GM08714 (cell line): ENCODE data around the gene OPN3.

Source experiments
- H3K4me3 ChIP-seq: fragments of 200-500 bp; sonication (Bioruptor generic); 2 replicates; pipeline ENCODE4 v1.5.1; 2014; ENCODE audit warnings: mild to moderate bottlenecking, low read length, inconsistent platforms
- ZNF274 ChIP-seq: IDR thresholded peaks from 2 replicates; pipeline ENCODE4 v1.6.1; 2012; ENCODE audit warnings: mild to moderate bottlenecking, low read depth, low read length

The OPN3 gene

DNA sequence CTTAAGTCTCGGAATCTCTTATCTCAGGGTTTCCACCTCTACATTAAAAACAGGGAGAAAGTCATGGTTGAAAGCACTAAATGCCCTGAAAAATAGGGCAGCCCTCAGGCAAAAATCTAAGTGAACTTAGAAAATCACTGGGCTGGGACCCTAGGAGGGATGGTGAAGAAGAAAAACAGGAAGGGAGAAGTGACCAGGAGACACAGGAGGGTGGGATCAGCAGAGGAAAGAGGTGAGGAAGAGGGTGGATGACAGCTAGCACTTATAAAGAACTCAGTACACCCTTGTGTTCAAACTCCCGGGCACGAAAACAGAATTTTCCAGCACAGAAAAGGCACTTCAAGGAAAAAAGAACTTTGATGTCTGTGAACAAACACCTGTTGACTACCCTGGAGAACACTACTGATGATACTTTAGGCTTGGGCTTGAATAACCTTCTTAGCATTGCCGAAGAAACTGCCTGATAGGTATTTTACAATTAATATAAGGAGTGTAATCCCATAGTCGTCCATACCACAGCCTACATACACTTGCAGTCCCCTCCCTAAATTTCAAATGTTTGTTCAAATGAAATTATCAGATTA, 2.0 kb downstream of the OPN3 start:
- TF ChIP-seq ZNF274 = no peak
- H3K4me3 ChIP-seq = peak overlapping the region; percentile 87

DNA sequence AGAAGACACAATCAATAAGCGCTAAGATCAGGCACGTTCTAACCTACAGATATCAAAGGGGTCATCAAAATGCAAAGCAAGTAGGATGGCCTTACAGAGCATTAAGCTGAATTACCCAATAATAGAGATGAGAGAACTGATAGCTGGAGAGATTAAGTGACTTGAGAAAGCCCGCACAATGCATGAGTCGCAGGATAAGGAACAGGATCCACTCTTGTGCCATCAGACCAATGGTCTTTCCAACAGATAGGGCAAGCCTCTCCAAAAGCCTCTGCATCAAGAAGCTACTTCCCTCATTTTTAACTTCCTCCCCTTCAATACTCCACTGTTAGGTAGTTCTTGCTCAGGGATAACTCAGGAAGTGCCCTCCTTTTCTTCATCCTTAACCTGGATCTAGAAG, 2.6 kb downstream of the OPN3 start:
- H3K4me3 ChIP-seq = peak overlapping the region; percentile 87
- TF ChIP-seq ZNF274 = no peak

DNA sequence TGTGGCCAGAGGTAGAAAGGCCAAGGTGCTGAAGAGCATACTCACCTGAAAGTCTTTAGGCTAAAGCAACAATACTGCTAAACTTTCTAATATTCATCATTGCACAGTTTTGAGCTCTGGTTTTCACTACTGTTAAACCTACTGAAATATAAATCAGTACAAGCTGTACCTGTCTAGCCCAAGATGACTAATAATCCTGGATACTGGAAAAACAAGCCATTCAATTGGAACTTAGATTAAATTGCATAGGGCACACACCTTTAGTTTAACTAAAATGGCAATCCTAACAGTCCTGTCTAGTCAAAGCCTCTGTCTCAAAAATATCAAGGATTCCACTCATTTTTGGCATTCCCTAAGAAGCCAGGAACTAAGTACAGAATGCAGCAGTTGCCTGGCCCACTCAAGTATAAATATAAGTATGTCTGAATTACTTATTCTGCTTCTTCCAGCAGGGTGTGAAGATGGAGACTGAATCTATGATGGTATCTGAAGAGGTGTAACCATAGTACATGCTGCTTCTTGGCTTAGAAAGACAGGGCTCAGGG, 3.1 kb downstream of the OPN3 start:
- peak overlapping the region; percentile 87 for H3K4me3 ChIP-seq

DNA sequence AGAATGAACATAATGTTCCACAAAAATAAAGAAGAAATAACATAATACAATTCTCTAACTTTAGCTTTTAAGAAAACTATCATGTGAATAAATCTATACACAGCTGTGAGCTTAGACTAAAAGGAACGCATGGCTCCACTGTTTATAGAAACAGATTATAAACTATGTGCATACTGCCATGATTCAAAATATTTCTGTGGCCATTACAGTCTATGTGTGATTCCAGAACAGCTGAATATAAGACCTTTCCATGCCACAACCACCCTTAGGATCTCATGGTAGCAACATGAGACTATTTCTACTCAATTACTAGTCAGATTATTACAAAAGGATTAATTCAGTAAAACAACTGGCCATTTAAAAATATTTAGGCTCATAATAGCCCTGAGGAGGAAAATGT, 3.9 kb downstream of the OPN3 start:
- H3K4me3 ChIP-seq = no peak overlapping the region
- TF ChIP-seq ZNF274 = no peak

More for the DNA sequence above, 3.1 kb downstream of the OPN3 start:
- no peak for TF ChIP-seq ZNF274

DNA sequence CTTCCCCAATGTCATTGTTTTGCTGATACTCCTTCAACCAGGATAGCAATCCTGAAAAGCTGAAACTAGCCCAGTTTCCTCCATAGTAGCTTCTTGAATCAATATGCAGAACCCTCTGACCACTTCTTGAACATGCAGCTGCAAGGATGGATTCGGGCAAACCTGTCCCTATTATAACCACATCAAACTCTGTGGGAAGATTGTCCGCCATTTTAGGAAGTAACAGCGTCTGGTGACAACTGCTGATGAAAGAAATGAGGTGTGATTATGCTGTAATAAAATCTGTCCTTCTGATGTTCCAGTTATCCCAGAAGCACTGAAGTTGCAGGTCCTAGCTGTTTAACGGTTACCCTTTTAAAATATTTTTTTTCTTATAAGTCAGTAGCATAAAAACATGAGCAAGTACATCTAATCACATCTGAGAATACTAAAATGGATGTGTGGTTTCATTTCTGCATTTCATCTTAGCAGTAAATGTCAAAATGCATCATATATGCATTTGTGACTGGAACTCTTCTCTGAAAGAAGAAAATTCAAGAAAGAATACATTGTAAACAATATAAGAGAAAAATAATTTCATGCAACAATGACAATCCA, 4.5 kb downstream of the OPN3 start:
- TF ChIP-seq ZNF274 = no peak
- peak overlapping the region; percentile 6; the same call in 1 of the 2 replicates for H3K4me3 ChIP-seq

DNA sequence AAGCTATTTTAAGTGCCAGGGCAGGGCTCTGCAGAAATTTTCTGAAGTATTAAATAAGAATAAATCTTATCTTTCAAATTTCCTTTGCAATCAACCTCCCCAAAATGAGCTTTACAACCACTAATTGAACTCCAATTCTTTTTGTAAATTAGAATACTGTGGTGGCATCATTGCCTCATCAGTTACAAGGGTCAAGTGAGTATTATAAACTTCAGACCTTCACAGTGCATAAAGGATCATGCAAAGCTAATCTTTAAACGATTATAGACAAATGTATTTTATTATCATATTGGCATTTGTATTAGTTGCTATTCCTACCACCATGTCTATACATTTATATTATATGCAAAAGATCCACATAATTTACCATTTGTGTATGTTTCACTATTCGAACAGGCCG, 7.2 kb downstream of the OPN3 start:
- no peak overlapping the region for H3K4me3 ChIP-seq
- no peak for TF ChIP-seq ZNF274

DNA sequence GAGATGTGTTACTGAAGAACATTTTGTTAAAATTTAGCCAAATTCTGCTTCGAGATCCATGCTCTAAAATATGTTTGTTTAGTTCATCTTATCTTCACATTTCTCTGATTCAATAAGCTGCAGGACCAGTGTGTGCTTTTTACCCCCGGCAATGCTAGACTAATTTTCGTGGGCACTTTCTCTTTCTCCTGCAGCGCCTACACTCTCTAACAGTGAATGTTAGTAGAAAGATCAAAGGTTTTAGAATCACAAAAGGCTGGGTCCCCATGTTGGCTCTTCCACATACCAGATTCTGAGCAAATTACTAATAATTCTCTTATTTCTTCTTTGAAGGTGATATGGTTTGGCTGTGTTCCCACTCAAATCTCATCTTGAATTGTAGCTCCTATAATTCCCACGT, 8.5 kb downstream of the OPN3 start:
- TF ChIP-seq ZNF274 = no peak
- no peak overlapping the region for H3K4me3 ChIP-seq

DNA sequence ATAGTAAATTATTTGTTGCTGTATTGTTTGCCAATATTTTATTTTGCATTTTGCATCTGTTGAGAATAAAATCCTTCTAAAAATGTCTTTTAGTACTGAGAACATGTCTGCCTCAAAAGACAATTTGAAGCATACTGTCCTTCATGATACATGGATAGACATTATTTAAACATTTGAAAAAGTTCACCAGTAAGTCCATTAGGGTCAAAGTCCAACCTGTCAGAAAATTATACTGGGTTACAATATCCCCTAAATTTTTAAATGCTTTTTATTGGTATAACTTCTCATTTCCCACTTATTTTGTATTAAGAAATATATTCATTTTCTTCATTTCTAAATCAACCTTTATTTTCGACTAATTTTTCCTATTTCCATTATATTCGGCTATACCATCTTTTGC, 9.3 kb downstream of the OPN3 start:
- TF ChIP-seq ZNF274 = no peak
- H3K4me3 ChIP-seq = no peak overlapping the region

DNA sequence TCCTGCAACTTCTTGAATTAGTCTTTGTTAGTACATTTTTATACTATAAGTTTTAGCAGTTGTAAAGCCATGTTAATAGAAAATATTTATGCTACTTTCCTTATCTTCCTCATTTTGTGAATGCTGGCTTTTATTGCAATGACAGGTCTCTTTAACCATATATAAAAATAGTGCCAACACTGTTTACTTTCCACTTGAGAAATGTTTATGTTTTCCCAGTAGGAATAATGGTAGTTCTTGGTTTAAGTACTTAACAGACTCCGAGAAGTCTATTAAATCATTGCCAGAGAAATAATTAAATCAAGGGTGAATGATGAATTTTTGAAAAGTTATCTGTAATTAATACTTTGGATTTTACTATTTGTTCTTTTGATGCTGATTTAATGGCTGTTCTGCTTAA, 9.7 kb downstream of the OPN3 start:
- H3K4me3 ChIP-seq = no peak overlapping the region
- TF ChIP-seq ZNF274 = no peak

DNA sequence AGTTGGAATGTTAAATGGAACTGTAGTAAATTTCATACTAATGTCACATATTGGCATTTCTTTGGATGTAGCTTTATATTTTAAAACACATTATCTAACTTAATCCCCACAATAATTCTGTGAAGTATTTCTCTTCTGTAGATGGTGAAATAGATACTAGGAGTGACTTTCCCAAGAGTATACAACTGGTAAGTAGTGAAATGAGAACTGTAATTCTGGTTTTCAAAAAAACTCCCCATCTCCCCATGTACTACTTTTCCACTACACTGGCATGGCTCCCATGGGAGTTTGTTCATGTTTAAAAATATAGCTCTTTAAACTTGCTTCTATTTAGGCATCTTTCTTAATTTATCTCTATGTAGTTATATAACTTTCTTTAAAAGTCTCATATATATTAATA, 10.2 kb downstream of the OPN3 start:
- TF ChIP-seq ZNF274 = no peak
- no peak overlapping the region for H3K4me3 ChIP-seq

DNA sequence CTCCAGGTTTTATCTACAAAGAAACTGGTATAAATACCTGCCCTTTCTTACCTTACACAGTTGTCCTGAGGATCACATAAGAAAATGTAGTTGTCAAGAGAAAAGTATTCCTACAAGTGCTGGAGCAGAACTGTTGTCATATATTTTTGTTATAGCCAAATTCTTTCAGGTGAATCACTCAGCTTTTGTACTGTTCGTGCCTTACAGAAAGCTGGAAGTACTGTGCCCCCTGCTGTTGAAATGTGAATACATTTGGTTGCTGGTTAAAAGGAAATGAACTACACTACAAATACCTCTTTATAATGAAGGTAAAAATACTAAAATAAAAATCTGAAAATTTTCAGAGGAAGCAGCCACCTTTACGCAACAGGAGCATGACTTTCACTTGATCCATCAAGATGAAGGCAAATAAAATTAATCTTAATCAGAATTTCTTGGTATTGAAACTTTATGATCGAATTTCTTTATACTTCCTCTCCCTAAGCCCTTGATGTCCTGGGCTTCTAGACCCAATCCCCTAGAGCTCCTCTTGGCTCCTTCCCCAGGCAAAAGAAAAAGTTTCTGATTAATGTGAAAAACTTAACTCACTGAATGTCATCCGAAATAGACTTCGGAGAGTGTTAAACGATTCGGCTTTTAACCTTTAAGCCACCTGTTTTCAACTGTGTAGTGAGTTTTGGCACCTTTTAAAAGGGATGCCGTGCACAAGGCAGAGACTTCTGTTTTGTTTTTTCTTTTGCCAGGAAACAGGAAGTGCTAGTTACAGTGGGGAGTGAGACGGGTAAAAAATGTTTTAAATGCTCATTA, 12.5 kb downstream of the OPN3 start:
- no peak overlapping the region for H3K4me3 ChIP-seq
- no peak for TF ChIP-seq ZNF274

DNA sequence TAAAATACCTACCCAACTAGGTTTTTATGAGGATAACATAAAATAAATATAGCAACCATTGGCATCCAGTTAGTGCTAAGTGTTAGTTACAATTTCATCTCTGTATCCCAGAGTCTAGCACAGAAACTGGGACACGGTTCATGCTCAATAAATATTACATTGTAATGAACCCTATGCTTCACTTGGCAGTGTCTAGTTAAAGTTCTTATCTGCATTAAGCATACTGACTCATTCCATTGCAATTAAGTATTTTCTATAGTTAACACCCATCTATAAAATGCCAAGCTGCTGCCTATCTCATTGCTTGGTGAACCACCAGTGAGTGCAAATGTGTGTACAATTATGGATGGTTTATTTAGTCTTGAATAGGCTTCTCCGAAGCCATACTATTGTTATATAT, 15.2 kb downstream of the OPN3 start:
- no peak overlapping the region for H3K4me3 ChIP-seq
- no peak for TF ChIP-seq ZNF274

DNA sequence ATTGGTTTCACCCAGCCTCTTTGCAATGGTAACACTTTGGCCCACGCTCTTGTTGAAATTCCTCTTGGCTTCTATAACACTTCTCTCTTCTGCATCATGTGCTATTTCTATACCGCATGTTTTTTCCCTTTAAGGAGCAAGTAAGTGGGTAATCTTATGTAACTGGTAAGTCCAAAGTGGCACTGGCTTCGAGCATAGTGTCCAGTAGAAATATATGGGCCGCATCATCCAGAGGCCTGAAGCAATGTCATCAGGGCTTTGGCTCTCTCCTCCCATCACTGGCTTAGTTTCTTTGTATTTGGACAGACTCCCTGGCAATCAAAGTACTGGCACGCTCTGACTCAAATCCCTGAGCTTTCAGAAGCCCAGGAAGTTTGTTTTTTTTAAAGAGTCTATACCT, 17.5 kb downstream of the OPN3 start:
- TF ChIP-seq ZNF274 = no peak
- no peak overlapping the region for H3K4me3 ChIP-seq

DNA sequence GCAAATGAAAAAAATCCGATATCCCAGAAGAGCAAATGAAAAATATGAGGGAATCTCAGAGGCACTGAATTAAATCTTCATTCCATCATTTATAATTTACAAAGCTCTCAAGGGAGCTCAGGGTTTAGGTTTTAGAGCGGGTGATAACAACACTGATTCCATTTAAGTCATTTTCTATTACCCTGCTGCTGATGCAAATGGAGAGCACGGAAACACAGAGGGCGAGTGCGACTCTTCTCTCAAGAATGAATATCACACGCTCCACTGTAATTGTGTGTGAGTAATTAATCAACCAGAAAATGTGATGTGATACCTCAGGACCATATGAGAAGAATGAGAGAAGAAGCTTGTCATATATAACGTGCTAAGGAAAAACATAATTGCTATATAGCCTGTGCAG, 22.7 kb downstream of the OPN3 start:
- no peak for TF ChIP-seq ZNF274
- H3K4me3 ChIP-seq = no peak overlapping the region
